RWPE1 (cell line): ENCODE measurements around the gene C2orf15.
A peak's percentile ranks its signal among the peaks of the same experiment; 100 is the strongest.

Source experiments
- CTCF ChIA-PET: fragments of 350-600 bp; sonication (Branson Sonifier 250); formaldehyde crosslinking; extraction: SDS; loops from one replicate; lab custom pipeline; 2021; lab: Yijun Ruan, JAX
- POLR2A ChIA-PET: fragments of 400-600 bp; formaldehyde crosslinking; extraction: SDS; loops from one replicate; lab custom pipeline; 2020; ENCODE audit warnings: antibody characterized with exemption; ENCODE audit not compliant: low non-redundant PET; lab: Yijun Ruan, JAX
- DNase-seq: peaks from one replicate; pipeline ENCODE4 v3.0.0; 2012; ENCODE audit warnings: low spot score
- H3K27ac ChIP-seq: fragments of 450-650 bp; 2 replicates; pipeline ENCODE4 v1.5.1; 2017
- TF ChIP-seq, protein P1 (sequence below): fragments of 450-650 bp; conservative IDR thresholded peaks from 2 replicates; pipeline ENCODE4 v1.5.1; 2017; ENCODE audit warnings: low read depth, mild to moderate bottlenecking

C2orf15 gene

DNA sequence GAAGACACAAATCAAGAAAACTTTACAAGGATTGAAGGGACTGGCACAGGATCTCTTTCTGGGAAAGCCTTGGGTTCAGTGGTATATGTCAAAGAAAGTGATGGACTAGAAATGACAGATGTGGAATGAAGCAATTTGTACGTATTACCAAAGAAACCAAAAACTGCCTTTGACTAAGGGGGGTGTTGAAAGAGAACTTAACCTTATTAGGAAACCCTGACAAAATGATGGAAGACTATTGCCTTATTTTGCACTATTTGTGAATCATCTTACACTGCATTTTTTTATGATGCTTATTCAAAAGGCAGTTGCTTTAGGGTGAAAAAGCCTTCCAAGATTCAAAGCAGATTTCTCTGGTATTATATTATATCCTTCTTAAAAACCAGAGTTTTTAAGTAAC lies 9.2 kb downstream of the C2orf15 start:
- DNase-seq = no peak
- ChIA-PET CTCF (interaction anchor here (0.7 kb wide), 1 partner anchor 116 kb away, joined by 3 read pairs; no protein-coding TSS in a partner anchor), POLR2A (interaction anchor here (0.7 kb wide), 1 partner anchor 30 kb away, joined by 3 read pairs; no protein-coding TSS in a partner anchor)
- H3K27ac ChIP-seq = no peak overlapping the region
- TF ChIP-seq, protein P1, sequence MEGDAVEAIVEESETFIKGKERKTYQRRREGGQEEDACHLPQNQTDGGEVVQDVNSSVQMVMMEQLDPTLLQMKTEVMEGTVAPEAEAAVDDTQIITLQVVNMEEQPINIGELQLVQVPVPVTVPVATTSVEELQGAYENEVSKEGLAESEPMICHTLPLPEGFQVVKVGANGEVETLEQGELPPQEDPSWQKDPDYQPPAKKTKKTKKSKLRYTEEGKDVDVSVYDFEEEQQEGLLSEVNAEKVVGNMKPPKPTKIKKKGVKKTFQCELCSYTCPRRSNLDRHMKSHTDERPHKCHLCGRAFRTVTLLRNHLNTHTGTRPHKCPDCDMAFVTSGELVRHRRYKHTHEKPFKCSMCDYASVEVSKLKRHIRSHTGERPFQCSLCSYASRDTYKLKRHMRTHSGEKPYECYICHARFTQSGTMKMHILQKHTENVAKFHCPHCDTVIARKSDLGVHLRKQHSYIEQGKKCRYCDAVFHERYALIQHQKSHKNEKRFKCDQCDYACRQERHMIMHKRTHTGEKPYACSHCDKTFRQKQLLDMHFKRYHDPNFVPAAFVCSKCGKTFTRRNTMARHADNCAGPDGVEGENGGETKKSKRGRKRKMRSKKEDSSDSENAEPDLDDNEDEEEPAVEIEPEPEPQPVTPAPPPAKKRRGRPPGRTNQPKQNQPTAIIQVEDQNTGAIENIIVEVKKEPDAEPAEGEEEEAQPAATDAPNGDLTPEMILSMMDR = no peak

DNA sequence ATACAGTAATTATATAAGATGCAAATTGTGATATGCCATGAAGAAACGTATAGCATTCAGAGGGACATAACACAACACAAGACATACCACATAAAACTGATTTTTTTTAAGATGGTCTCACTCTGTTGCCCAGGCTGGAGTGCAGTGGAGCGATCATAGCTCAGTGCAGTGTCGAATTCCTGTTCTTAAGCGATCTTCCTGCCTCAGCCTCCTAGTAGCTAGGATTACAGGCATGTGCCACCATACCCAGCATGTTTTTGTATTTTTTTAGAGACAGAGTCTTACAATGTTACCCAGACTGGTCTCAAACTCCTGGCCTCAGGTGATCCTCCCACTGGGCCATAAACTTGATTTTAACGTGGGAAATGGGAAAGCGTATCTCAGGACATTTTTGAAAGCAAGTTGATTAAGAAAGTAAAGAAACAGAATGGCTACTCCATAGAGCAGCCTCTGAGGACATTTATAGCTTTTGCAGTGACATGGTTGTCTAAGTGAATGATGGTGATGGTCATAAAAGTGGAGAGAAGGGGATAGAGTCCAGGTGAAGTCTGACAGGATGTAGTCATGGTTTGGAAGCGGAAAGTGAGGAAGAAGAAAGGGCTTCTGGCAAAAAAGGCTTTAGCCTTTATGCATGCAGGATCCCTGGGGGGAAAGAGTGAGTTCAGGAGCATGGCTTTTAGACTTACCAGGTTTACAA lies 10.8 kb downstream of the C2orf15 start:
- CTCF ChIA-PET = no interaction called here
- POLR2A ChIA-PET = no interaction called here
- no peak overlapping the region for H3K27ac ChIP-seq
- no peak for DNase-seq
- TF ChIP-seq, protein P1 = no peak

DNA sequence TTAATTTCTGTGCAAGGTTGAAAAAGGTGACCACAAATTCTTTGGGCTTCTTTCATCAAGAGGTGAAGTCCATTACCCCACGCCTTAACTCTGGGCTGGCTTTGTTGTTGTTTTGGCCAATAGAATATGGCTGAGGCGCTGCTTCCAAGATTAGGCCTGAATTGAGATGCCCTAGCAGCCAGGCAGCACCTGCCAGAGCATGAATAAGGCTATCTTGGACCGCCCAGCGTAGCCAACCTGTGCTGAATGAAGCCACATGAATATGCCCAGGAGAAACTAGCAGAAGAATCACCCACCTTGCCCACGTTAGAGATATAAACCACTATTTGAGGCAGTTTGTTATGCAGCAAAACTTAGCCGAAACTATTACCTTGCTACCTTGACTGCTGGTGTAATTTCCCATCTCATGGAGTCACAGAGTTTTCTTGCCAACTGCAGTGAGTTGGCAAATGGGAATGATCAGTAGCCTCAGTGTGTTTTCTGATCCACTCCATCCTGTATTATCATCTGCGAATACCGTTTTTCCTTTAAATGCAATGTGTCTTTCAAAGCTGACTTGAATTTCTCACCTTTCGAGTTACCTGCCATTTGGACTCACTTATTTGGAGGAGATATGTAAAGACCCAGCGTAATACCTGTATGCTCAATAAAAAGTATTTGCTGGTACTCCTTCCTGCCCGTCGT lies 12.6 kb downstream of the C2orf15 start:
- TF ChIP-seq, protein P1 = no peak
- POLR2A ChIA-PET = no interaction called here
- peak overlapping the region; percentile 83 for H3K27ac ChIP-seq
- CTCF ChIA-PET = no interaction called here
- no peak for DNase-seq

DNA sequence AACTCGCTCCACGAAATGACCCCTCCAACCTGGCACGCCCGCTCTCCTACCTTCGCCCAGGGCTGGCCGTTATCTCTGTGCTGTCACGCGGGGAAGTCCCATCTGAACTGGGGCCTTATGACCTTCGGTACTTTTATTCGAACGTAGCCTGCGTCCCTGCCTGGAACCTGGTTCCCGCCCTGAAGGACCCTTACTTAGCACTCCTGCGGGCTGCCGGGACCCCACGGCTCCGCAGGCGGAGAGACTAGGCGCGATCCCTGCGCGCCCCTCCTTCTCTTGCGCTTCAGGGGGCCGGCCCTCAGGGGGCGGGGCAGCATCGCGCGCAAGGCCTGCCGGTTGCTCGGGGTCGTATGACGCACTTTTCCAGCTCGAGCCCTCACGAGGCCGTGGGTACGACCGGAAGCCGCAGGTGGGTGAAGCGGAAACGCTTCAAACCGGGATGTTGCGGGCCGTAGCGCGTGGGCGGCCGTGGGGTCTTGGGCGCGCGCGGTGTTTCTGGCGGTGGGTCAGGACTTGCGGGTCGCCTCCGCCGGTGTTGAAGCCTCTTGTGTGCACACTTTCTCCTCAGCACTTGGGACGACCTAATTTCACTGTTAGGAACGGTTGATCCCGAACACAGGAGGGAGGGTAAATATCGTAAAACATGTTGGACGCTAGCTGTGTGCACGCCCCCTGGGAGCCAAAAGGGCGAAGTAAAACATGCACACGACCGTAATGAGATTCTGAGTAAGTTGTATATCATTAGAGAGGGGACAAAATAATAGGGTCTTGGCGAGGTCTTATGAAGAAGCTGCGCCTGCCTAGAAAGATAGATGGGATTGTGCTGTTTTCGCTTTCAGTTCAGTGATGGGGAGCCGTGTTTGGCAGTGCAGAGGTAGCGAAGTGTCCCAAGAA lies 13.4 kb downstream of the C2orf15 start, which contains the start of the genes LIPT1 and TSGA10:
Gene LIPT1 (plus strand): TSS at position 325 of the 894 bp plus-strand sequence. CDS start 6,991 bp downstream, outside the sequence.
Gene TSGA10 (minus strand): TSS at position 300 of the 894 bp plus-strand sequence. CDS start 45,503 bp downstream, outside the sequence.
- POLR2A ChIA-PET = interaction anchor here (0.8 kb wide), 1 partner anchor 8 kb away, joined by 4 read pairs; no protein-coding TSS in a partner anchor
- peak within 1 kb of the TSS; percentile 83 for H3K27ac ChIP-seq
- peak; percentile 94 for DNase-seq
- TF ChIP-seq, protein P1 = no peak
- CTCF ChIA-PET = interaction anchor here (0.6 to 2.6 kb wide), 5 partner anchors 14 to 219 kb away, joined by 3 to 11 read pairs (median 3); partner anchors contain the start of gene CRACDL

DNA sequence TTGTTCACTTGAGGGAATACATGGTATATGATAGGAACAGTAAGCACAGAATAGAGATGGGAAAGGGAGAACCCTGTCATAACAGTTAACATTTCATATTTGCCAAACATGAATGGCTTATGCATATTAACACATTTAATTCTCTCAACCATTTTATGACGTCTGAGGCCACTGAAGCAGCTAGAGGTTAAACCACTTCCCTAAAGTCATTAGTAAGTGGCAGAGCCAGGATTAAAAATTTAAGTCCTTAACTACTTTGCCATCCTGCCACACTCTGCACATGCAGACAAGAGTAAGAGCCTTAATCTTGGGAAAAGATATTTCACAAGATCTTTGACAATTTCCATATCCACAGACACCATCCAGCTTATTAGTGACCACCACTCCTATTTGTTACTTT lies 15.4 kb downstream of the C2orf15 start:
- POLR2A ChIA-PET = no interaction called here
- TF ChIP-seq, protein P1 = no peak

DNA sequence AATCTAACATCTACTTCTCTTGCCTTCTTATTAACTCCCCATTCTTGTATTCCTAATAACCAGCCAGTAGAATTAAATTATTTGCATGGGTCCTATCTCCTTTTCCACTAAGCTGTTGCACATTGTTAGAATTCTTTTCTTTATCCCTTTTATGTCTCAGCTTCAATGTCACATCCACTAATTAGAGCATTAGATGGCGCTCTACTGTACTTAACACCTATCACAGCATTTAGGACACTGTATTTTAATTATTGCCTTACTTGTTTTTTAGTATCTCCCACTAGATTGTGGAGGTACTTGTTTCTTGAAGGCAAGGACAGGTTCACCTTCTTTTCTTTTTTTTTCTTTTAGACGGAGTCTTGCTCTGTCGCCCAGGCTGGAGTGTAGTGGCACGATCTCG lies 17.1 kb downstream of the C2orf15 start:
- CTCF ChIA-PET = interaction anchor here (0.5 to 0.6 kb wide), 2 partner anchors 27 to 177 kb away, joined by 3 read pairs; no protein-coding TSS in a partner anchor
- TF ChIP-seq, protein P1 = no peak
- POLR2A ChIA-PET = no interaction called here
- no peak overlapping the region for H3K27ac ChIP-seq
- no peak for DNase-seq

More for the DNA sequence above, 15.4 kb downstream of the C2orf15 start:
- no peak overlapping the region for H3K27ac ChIP-seq
- CTCF ChIA-PET = interaction anchor here (2.6 kb wide), 1 partner anchor 12 kb away, joined by 11 read pairs; no protein-coding TSS in a partner anchor
- no peak for DNase-seq
